ENCODE data around the gene NHLRC3.

GRCh38 chr13:39037880-39038568, at the start of gene NHLRC3, which contains the start of gene PROSER1:
- TF ChIP-seq, protein P1, sequence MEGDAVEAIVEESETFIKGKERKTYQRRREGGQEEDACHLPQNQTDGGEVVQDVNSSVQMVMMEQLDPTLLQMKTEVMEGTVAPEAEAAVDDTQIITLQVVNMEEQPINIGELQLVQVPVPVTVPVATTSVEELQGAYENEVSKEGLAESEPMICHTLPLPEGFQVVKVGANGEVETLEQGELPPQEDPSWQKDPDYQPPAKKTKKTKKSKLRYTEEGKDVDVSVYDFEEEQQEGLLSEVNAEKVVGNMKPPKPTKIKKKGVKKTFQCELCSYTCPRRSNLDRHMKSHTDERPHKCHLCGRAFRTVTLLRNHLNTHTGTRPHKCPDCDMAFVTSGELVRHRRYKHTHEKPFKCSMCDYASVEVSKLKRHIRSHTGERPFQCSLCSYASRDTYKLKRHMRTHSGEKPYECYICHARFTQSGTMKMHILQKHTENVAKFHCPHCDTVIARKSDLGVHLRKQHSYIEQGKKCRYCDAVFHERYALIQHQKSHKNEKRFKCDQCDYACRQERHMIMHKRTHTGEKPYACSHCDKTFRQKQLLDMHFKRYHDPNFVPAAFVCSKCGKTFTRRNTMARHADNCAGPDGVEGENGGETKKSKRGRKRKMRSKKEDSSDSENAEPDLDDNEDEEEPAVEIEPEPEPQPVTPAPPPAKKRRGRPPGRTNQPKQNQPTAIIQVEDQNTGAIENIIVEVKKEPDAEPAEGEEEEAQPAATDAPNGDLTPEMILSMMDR (IDR thresholded peaks at IDR 0.05) = no peak
- TF ChIP-seq POLR2A (IDR thresholded peaks at IDR 0.05) = peak in 2 of 4 donors; percentile 21 to 34
